ENCODE measurements around the gene TCEAL2.
"Not testable (repeated sequence)": the region's sequence is repeated elsewhere in the genome, so short reads cannot be mapped to it uniquely, and the experiment has no call there.

The TCEAL2 gene

GRCh38 chrX:102126863-102127262 lies 1.4 kb downstream of the TCEAL2 start:
- TF ChIP-seq EP300 (IDR thresholded peaks at IDR 0.05; ENCODE audit: borderline replicate concordance) = no peak
- TF ChIP-seq RAD21 (IDR thresholded peaks at IDR 0.05; ENCODE audit: low read depth) = no peak
- TF ChIP-seq EGR1 (IDR thresholded peaks at IDR 0.05) = no peak
- no peak for TF ChIP-seq CREB1 (IDR thresholded peaks at IDR 0.05; ENCODE audit: low read depth)
- no peak for TF ChIP-seq TEAD4 (IDR thresholded peaks at IDR 0.05)
- TF ChIP-seq USF1 (IDR thresholded peaks at IDR 0.05) = no peak
- TF ChIP-seq NFIC (IDR thresholded peaks at IDR 0.05) = no peak
- TF ChIP-seq FOXM1 (IDR thresholded peaks at IDR 0.05; ENCODE audit: borderline replicate concordance, low read depth) = no peak
- TF ChIP-seq YY1 (IDR thresholded peaks at IDR 0.05; ENCODE audit: low read depth) = no peak
- no peak for TF ChIP-seq REST (IDR thresholded peaks at IDR 0.05; ENCODE audit: low read depth)

- peak; percentile 29; the same call in 1 of the 2 replicates for TF ChIP-seq RAD21 (IDR thresholded peaks at IDR 0.05; ENCODE audit: low read depth)
- TF ChIP-seq TEAD4 (IDR thresholded peaks at IDR 0.05) = no peak
Measured at GRCh38 chrX:102129473-102129872, 4.0 kb downstream of the TCEAL2 start.

- TF ChIP-seq REST (IDR thresholded peaks at IDR 0.05; ENCODE audit: low read depth) (peak; percentile 75), CREB1 (IDR thresholded peaks at IDR 0.05; ENCODE audit: low read depth) (no peak), EGR1 (IDR thresholded peaks at IDR 0.05) (no peak), FOXM1 (IDR thresholded peaks at IDR 0.05; ENCODE audit: borderline replicate concordance, low read depth) (no peak), TEAD4 (IDR thresholded peaks at IDR 0.05) (no peak), TAF1 (IDR thresholded peaks at IDR 0.05; ENCODE audit: low read depth) (no peak)
Measured at GRCh38 chrX:102138064-102138463, 12.6 kb downstream of the TCEAL2 start.

- TF ChIP-seq RAD21, REST, TCF12 (IDR thresholded peaks at IDR 0.05; ENCODE audit: low read depth): not testable (repeated sequence)
Measured at GRCh38 chrX:102142274-102142673, 16.8 kb downstream of the TCEAL2 start, which contains the start of gene TCEAL6. Gene TCEAL6 (minus strand): TSS chrX:102142481.

- TF ChIP-seq NFIC (IDR thresholded peaks at IDR 0.05) = no peak
- no peak for TF ChIP-seq USF1 (IDR thresholded peaks at IDR 0.05)
- TF ChIP-seq MAX (IDR thresholded peaks at IDR 0.05) = no peak
- TF ChIP-seq YY1 (IDR thresholded peaks at IDR 0.05; ENCODE audit: low read depth) = no peak
- TF ChIP-seq EGR1 (IDR thresholded peaks at IDR 0.05) = no peak
- TF ChIP-seq RAD21 (IDR thresholded peaks at IDR 0.05; ENCODE audit: low read depth) = no peak
- TF ChIP-seq ZBTB7A (IDR thresholded peaks at IDR 0.05; ENCODE audit: low read depth) = no peak
- TF ChIP-seq EP300 (IDR thresholded peaks at IDR 0.05; ENCODE audit: borderline replicate concordance) = no peak
- no peak for TF ChIP-seq TEAD4 (IDR thresholded peaks at IDR 0.05)
Measured at GRCh38 chrX:102154218-102154860, 28.9 kb downstream of the TCEAL2 start.

Data from Ishikawa (cell line).